Measurements from ENCODE around the gene FAIM2.

DNA sequence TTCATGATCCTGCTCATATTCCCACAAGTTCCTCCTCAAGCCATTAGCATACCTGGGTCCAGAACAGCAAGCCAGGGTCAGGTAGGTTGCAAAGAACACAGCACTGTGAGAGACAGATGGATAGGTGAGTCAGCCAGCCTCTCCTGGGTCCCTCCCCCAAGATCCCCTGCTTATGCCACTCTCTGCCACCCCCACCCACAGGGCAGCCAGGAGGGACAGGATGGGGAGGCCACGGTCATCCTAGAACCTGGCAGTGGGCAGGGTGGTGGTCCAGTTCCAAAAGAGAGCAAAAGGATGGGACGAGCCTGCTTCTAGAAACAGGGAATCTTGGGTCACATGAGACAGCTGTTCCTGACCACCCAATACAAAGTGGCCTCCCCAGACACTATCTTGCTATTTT is 12.7 kb downstream of the FAIM2 start:
- TF ChIP-seq POLR2AphosphoS5 (IDR thresholded peaks at IDR 0.05; ENCODE audit: low read depth, low read length) (no peak), POLR2A (IDR thresholded peaks at IDR 0.05; ENCODE audit: low read depth, low read length) (no peak), TAF1 (IDR thresholded peaks at IDR 0.05; ENCODE audit: low read depth, low read length) (no peak), SPI1 (IDR thresholded peaks at IDR 0.05; ENCODE audit: low read depth, low read length) (no peak), POU2F2 (IDR thresholded peaks at IDR 0.05; ENCODE audit: low read depth, low read length) (no peak)
